ENCODE measurements around the gene HDAC4. TPM values are rescaled to one million over a fixed set of nuclear protein-coding genes. Genes with fewer than 3 reads are reported as not detected.
A peak's percentile ranks its signal among the peaks of the same experiment; 100 is the strongest.

Gene HDAC4
- total and polyA plus RNA-seq, 2 of the 4 experiments (the other 2 are of a cell fraction) = 4.1 to 7.2 TPM

GRCh38 chr2:239263669-239264491 is 136.9 kb downstream of the HDAC4 start (continued):
- TF ChIP-seq SMC3 (IDR thresholded peaks at IDR 0.05; ENCODE audit: low read depth, low read length) = no peak

GRCh38 chr2:239263231-239263630 is 137.6 kb downstream of the HDAC4 start:
- H3K27ac ChIP-seq (ENCODE audit: insufficient read depth, low read length) = peak overlapping the region; percentile 56; the same call in 1 of the 2 replicates
- TF ChIP-seq ELK1 (IDR thresholded peaks at IDR 0.05; ENCODE audit: borderline replicate concordance, low read depth, low read length) (no peak), FOS (IDR thresholded peaks at IDR 0.05; ENCODE audit: low read depth, low read length) (no peak), MAZ (IDR thresholded peaks at IDR 0.05; ENCODE audit: borderline replicate concordance, low read depth, low read length) (no peak), CEBPB (IDR thresholded peaks at IDR 0.05; ENCODE audit: low read depth, low read length) (no peak), RFX5 (IDR thresholded peaks at IDR 0.05; ENCODE audit: low read depth, low read length) (no peak), MXI1 (IDR thresholded peaks at IDR 0.05; ENCODE audit: borderline replicate concordance, low read depth, low read length) (no peak), CTCF (conservative IDR thresholded peaks at IDR 0.05; ENCODE audit: low read depth, low read length) (no peak), CHD1 (IDR thresholded peaks at IDR 0.05; ENCODE audit: low read depth, low read length) (no peak), USF2 (IDR thresholded peaks at IDR 0.05; ENCODE audit: low read depth, low read length) (no peak), MAFK (IDR thresholded peaks at IDR 0.05; ENCODE audit: low read depth, low read length) (no peak)

More at GRCh38 chr2:239263231-239263630, 137.6 kb downstream of the HDAC4 start:
- H3K9me3 ChIP-seq (ENCODE audit: control insufficient read depth, insufficient read depth, low read length) = no peaks in the 10 kb centered on the region; the same call in 1 of the 2 replicates
- ChIA-PET CTCF (no interaction called here), POLR2A (ENCODE audit: unreplicated experiment) (no interaction called here)
- H4K20me1 ChIP-seq (ENCODE audit: insufficient read depth, low read length) = peaks cover 3% of the 10 kb centered on the region; the same call in 1 of the 2 replicates
- no peak overlapping the region; the same call in 1 of the 2 replicates for H3K4me2 ChIP-seq (ENCODE audit: low read depth, low read length)
- no peak overlapping the region for H2BK5ac ChIP-seq (ENCODE audit: low read depth, low read length, poor library complexity, severe bottlenecking)
- peaks cover 43 to 96% of the 10 kb centered on the region in 2 experiments for H3K79me1 ChIP-seq (ENCODE audit: low read depth in 1 of 2, low read length in 2 of 2)
- dilution Hi-C loops (cut with HindIII; ENCODE audit: low sequenced_read_pairs, unreplicated experiment) = no loop called here
- H3K27me3 ChIP-seq (ENCODE audit: control insufficient read depth, insufficient read depth, low read length) = no peaks in the 10 kb centered on the region
- peak overlapping the region; percentile 16; the same call in 1 of the 2 replicates for H3K9ac ChIP-seq (ENCODE audit: low read depth, low read length)
- H3K4me3 ChIP-seq (ENCODE audit: insufficient read depth, low read depth, low read length) = no peak overlapping the region
- no peak overlapping the region for H2AK9ac ChIP-seq (replicated peaks; ENCODE audit: low read depth, low read length, poor library complexity)
- peak overlapping the region; percentile 74; the same call in 1 of the 2 replicates for H2AK5ac ChIP-seq (ENCODE audit: low read depth, low read length)
- peak overlapping the region; percentile 20; the same call in 1 of the 3 replicates for H2BK15ac ChIP-seq (ENCODE audit: low read depth, low read length)
- peak overlapping the region; percentile 42; the same call in 1 of the 2 replicates for H3K18ac ChIP-seq (ENCODE audit: low read depth, low read length)
- peak overlapping the region; percentile 49 to 73; a peak in 3 of 4 replicates for H4K8ac ChIP-seq (ENCODE audit: low read depth in 2 of 2, low read length in 2 of 2)
- WGBS, 2 experiments (ENCODE audit: extremely low coverage in 2 of 2, insufficient read length in 1 of 2) = 89% methylated on average over 4 of the region's 14 CpGs; no CpG with 5 or more reads in 1 of the 2 experiments
- H4K5ac ChIP-seq (ENCODE audit: low read depth, low read length) = peak overlapping the region; percentile 78
- in situ Hi-C loops (cut with MboI; ENCODE audit: low sequenced_read_pairs) = no loop called here
- ATAC-seq (ENCODE audit: low read depth) (no peak), DNase-seq (no peak)
- peak overlapping the region; percentile 80 for H3K4ac ChIP-seq (ENCODE audit: low read depth, low read length)
- no peaks in the 10 kb centered on the region for H3K36me3 ChIP-seq (ENCODE audit: control insufficient read depth, insufficient read depth, low read length)
- H3K4me1 ChIP-seq (ENCODE audit: control insufficient read depth, insufficient read depth, low read length) = peaks cover 46% of the 10 kb centered on the region
- H2AFZ ChIP-seq (replicated peaks; ENCODE audit: low read length, poor library complexity) = no peak overlapping the region
- H3K9me1 ChIP-seq (ENCODE audit: insufficient read depth, low read length) = peaks cover 47% of the 10 kb centered on the region
- BruUV-seq (replicated peaks) = no TSS peak
- intact Hi-C loops (cut with micrococcal nuclease) = no loop called here
- H3K23ac ChIP-seq (ENCODE audit: low read depth, low read length) = 0 out of 2 replicates have a peak overlapping the region, but pooled peaks have one; percentile 17
- peak overlapping the region; percentile 14; the same call in 1 of the 2 replicates for H2BK20ac ChIP-seq (ENCODE audit: low read depth, low read length)
- peak overlapping the region; percentile 72 for H2BK120ac ChIP-seq (ENCODE audit: low read depth, low read length)
- H3K56ac ChIP-seq (ENCODE audit: extremely low read depth, insufficient read depth, low read length) = no peak overlapping the region
- 0 out of 2 replicates have a peak overlapping the region, but pooled peaks have one; percentile 54 for H3K14ac ChIP-seq (replicated peaks; ENCODE audit: low read depth, low read length)
- H4K91ac ChIP-seq (ENCODE audit: insufficient read depth, low read depth, low read length) = peak overlapping the region; percentile 86; the same call in 1 of the 2 replicates

Data from IMR-90 (cell line).